GM12878 (cell line): ENCODE data around the gene ACTG1. TPM values are rescaled to one million over a fixed set of nuclear protein-coding genes. Genes with fewer than 3 reads are reported as not detected.

Experiments used
- ATAC-seq: fragments of 200-7000 bp; cut with Tn5 transposase; 3 replicates; pipeline ENCODE4 v1.9.1; 2020; ENCODE audit warnings: mild to moderate bottlenecking, moderate library complexity
- BruUV-seq: library from RNA; stranded (reverse); fragments of 400-500 nt; replicated peaks from 2 replicates; lab custom pipeline; 2021; lab: Mats Ljungman, UMichigan
- CTCF ChIA-PET: fragments of 300-600 bp; sonication (Branson Sonifier 250); formaldehyde crosslinking; extraction: SDS; loops from one replicate; lab custom pipeline; 2021; ENCODE audit warnings: inconsistent platforms; lab: Yijun Ruan, JAX
- POLR2A ChIA-PET: fragments of 350-600 bp; formaldehyde crosslinking; extraction: SDS; loops from one replicate; lab custom pipeline; 2021; ENCODE audit warnings: inconsistent platforms; lab: Charles Lee
- RAD21 ChIA-PET: fragments of 300-600 bp; sonication (Branson Sonifier 250); formaldehyde crosslinking; loops from one replicate; lab custom pipeline; 2023; ENCODE audit warnings: antibody characterized with exemption; ENCODE audit not compliant: unreplicated experiment; lab: Charles Lee
- SMC1A ChIA-PET: fragments of 300-600 bp; sonication (Branson Sonifier 250); formaldehyde crosslinking; loops from one replicate; lab custom pipeline; 2023; ENCODE audit not compliant: unreplicated experiment, uncharacterized antibody; lab: Charles Lee
- DNase-seq: peaks from one replicate; pipeline ENCODE4 v3.0.0-alpha.2; 2011; ENCODE audit warnings: low read depth, low spot score
- FAIRE-seq: peaks from 3 replicates; lab custom pipeline; 2011; peaks lifted over from hg19 to GRCh38; lab: Jason Lieb, UNC
- H2AFZ ChIP-seq: 2 replicates; pipeline ENCODE4 v1.6.0; 2011; ENCODE audit warnings: low read depth, low read length, control low read depth; ENCODE audit not compliant: control insufficient read depth
- H3K27ac ChIP-seq: 2 replicates; pipeline ENCODE4 v1.5.1; 2011; ENCODE audit warnings: control low read depth; ENCODE audit not compliant: control insufficient read depth, insufficient read depth
- H3K27me3 ChIP-seq, 2 experiments: replicated peaks in 1 of 2; 2 replicates each; pipeline versions ENCODE4 v1.6.0 to v1.6.1; 2011; ENCODE audit warnings: low read length in 1 of 2; ENCODE audit not compliant: control insufficient read depth in 2 of 2, insufficient read depth in 2 of 2
- H3K36me3 ChIP-seq, 2 experiments: 2 replicates each; pipeline ENCODE4 v1.5.1; 2011; ENCODE audit warnings: low read length in 1 of 2; ENCODE audit not compliant: control insufficient read depth in 2 of 2, insufficient read depth in 2 of 2
- H3K4me1 ChIP-seq: 2 replicates; pipeline ENCODE4 v1.6.1; 2011; ENCODE audit warnings: mild to moderate bottlenecking, low read length, moderate library complexity, mixed read lengths; ENCODE audit not compliant: control insufficient read depth, insufficient read depth
- H3K4me2 ChIP-seq: 2 replicates; pipeline ENCODE4 v1.6.0; 2011; ENCODE audit warnings: control low read depth; ENCODE audit not compliant: control insufficient read depth, insufficient read depth
- H3K4me3 ChIP-seq: fragments of 200-600 bp; sonication (generic); 2 replicates; pipeline ENCODE4 v1.5.1; 2016
- H3K79me2 ChIP-seq: 2 replicates; pipeline ENCODE4 v1.6.0; 2011; ENCODE audit warnings: low read length; ENCODE audit not compliant: control insufficient read depth, insufficient read depth
- H3K9ac ChIP-seq: 2 replicates; pipeline ENCODE4 v1.8.0; 2011; ENCODE audit warnings: low read length, control low read depth, mixed read lengths; ENCODE audit not compliant: control insufficient read depth, insufficient read depth
- H3K9me3 ChIP-seq: replicated peaks from 3 replicates; pipeline ENCODE4 v1.5.1; 2011; ENCODE audit warnings: mild to moderate bottlenecking, low read length; ENCODE audit not compliant: control insufficient read depth, insufficient read depth
- H4K20me1 ChIP-seq: 2 replicates; pipeline ENCODE4 v1.6.0; 2011; ENCODE audit not compliant: control insufficient read depth, insufficient read depth
- CBX5 ChIP-seq: sonication (generic); IDR thresholded peaks from 2 replicates; pipeline ENCODE4 v1.6.1; 2016; ENCODE audit warnings: low read depth, moderate library complexity, mild to moderate bottlenecking, inconsistent platforms
- CREB1 ChIP-seq: IDR thresholded peaks from 2 replicates; pipeline ENCODE4 v1.6.1; 2012; ENCODE audit warnings: low read depth, mild to moderate bottlenecking, inconsistent platforms
- CREM ChIP-seq: IDR thresholded peaks from 2 replicates; pipeline ENCODE4 v1.6.1; 2014; ENCODE audit warnings: antibody characterized with exemption, low read depth
- CUX1 ChIP-seq: IDR thresholded peaks from 2 replicates; pipeline ENCODE4 v1.6.1; 2012; ENCODE audit warnings: improper control_type of control experiment, low read depth, low read length; ENCODE audit not compliant: insufficient replicate concordance
- MEF2B ChIP-seq: fragments of 450-650 bp; IDR thresholded peaks from 2 replicates; pipeline ENCODE4 v1.6.1; 2018; ENCODE audit warnings: mild to moderate bottlenecking, moderate library complexity; ENCODE audit not compliant: partially characterized antibody, poor library complexity, severe bottlenecking
- POLR2A ChIP-seq: IDR thresholded peaks from 2 replicates; pipeline ENCODE4 v1.6.1; 2011; ENCODE audit warnings: low read depth, mild to moderate bottlenecking, low read length
- WGBS: methylation state at CpG from one replicate; pipeline ENCODE4 v1.1.6; 2016; ENCODE audit warnings: low lambda C conversion rate; ENCODE audit not compliant: insufficient replicate concordance, insufficient coverage; ENCODE audit errors: missing lambda C conversion rate; 5-methylcytosine and 5-hydroxymethylcytosine counted together
- in situ Hi-C: fragments of 300-500 bp; cut with MboI; formaldehyde crosslinking; loops from 9 replicates; pipeline ENCODE4 v1.14.3; 2018; ENCODE audit warnings: mixed read lengths
- intact Hi-C: fragments of 100-400 bp; cut with micrococcal nuclease; formaldehyde crosslinking; loops from one replicate; pipeline ENCODE4 v1.14.2; 2022; ENCODE audit not compliant: unreplicated experiment
- polyA plus RNA-seq, 11 experiments: library from polyadenylated mRNA; depleted of rRNA in 4 of 11; unstranded in 6 of 11; stranded (reverse) in 5 of 11; fragments of >200 nt; fragmentation: Nextera tagmentation in 4 of 11; fragmentation: Illumina TruSeq in 1 of 11; extraction: Ambion mirVana in 4 of 11; extraction: Trizol in 1 of 11; gene quantifications; 1 replicate in 1 of 11; 2 replicates in 10 of 11; pipeline versions ENCODE4 v1.2.1 to v1.2.3, GENCODE V29; 2011 to 2016; ENCODE audit warnings: inconsistent platforms in 2 of 11, missing spikeins in 2 of 11, low read depth in 1 of 11
- total RNA-seq, 4 experiments: library from RNA; depleted of rRNA in 3 of 4; stranded (reverse); fragments of >200 nt in 3 of 4; fragmentation: Illumina TruSeq in 1 of 4; extraction: Trizol in 1 of 4; gene quantifications; 2 replicates each; pipeline versions ENCODE4 v1.2.1 to v1.2.3, GENCODE V29; 2013 to 2021

ACTG1 gene
- total and polyA plus RNA-seq, 10 of the 15 experiments (the other 5 are each of a cell fraction or from before 2014, with no cell fraction given) = 810 to 6,105 (median 3,650) TPM

- no peak overlapping the region for H3K9ac ChIP-seq
- no peak overlapping the region for H3K4me3 ChIP-seq
- no peaks in the 10 kb centered on the region for H4K20me1 ChIP-seq
- POLR2A ChIA-PET = no interaction called here
- H3K79me2 ChIP-seq = no peaks in the 10 kb centered on the region; the same call in 1 of the 2 replicates
- H3K4me1 ChIP-seq = peaks cover 32% of the 10 kb centered on the region
- no peak for TF ChIP-seq CREB1
- TF ChIP-seq, all 136 proteins: peak for 0
- FAIRE-seq (no peak), DNase-seq (no peak), ATAC-seq (no peak)
- SMC1A ChIA-PET = no interaction called here
- RAD21 ChIA-PET = no interaction called here
- in situ Hi-C loops = no loop called here
- H3K27ac ChIP-seq = no peak overlapping the region
- H2AFZ ChIP-seq = no peak overlapping the region
- peaks cover 7 to 18% of the 10 kb centered on the region in 2 experiments; a peak in 3 of 4 replicates for H3K36me3 ChIP-seq
- H3K27me3 ChIP-seq = no peaks in the 10 kb centered on the region
- no peak overlapping the region for H3K4me2 ChIP-seq
- intact Hi-C loops = no loop called here
- CTCF ChIA-PET = no interaction called here
- H3K9me3 ChIP-seq = no peaks in the 10 kb centered on the region
- no TSS peak for BruUV-seq
- 87% methylated on average over 12 of the region's 12 CpGs for WGBS
Measured at GRCh38 chr17:81558115-81558468, 45.5 kb upstream of the ACTG1 start.

- H3K4me3 ChIP-seq = no peak overlapping the region
- H2AFZ ChIP-seq = no peak overlapping the region
- ChIA-PET CTCF (no interaction called here), SMC1A (interaction anchor here (0.6 kb wide), 1 partner anchor 579 kb away, joined by 5 read pairs; no protein-coding TSS in a partner anchor), POLR2A (interaction anchor here (1.0 kb wide), 1 partner anchor 41 kb away, joined by 5 read pairs; no protein-coding TSS in a partner anchor), RAD21 (no interaction called here)
- in situ Hi-C loops (no loop called here), intact Hi-C loops (no loop called here)
- no peak overlapping the region for H3K9ac ChIP-seq
- peaks cover 7 to 18% of the 10 kb centered on the region in 2 experiments; a peak in 3 of 4 replicates for H3K36me3 ChIP-seq
- DNase-seq (no peak), ATAC-seq (no peak), FAIRE-seq (no peak)
- no peaks in the 10 kb centered on the region for H4K20me1 ChIP-seq
- BruUV-seq = TSS peak; percentile 37
- H3K27me3 ChIP-seq = no peaks in the 10 kb centered on the region
- WGBS = 89% methylated on average over 21 of the region's 21 CpGs
- TF ChIP-seq POLR2A = peak; percentile 28; the same call in 1 of the 2 replicates
- TF ChIP-seq MEF2B = no peak
- TF ChIP-seq CREM = no peak
- TF ChIP-seq CUX1 = no peak
- TF ChIP-seq CBX5 = no peak
- no peak overlapping the region for H3K27ac ChIP-seq
- no peaks in the 10 kb centered on the region; the same call in 1 of the 2 replicates for H3K79me2 ChIP-seq
- no peaks in the 10 kb centered on the region for H3K9me3 ChIP-seq
- peaks cover 30% of the 10 kb centered on the region for H3K4me1 ChIP-seq
- H3K4me2 ChIP-seq = no peak overlapping the region
Measured at GRCh38 chr17:81557276-81558114, 44.9 kb upstream of the ACTG1 start.
